ENCODE measurements around the gene LTF.

DNA sequence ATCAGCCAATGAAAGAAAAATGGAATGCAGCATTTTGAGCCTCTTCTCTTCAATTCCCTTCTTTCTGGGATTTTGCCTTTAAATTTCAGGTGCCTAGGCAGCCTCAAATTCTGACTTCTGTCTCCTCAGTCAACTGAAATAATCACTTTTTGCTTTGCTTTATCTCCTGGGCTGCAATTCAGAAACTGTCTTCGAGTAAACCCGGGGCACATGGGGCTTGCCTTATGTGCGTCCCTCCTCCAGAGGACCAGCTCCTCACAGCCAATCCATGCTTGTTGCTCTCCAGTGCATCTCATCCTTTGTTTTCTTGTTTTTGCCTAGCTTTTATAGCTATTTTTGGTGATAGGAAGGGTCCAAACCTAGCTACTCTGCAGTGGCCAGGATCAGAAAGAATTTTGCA lies 41.8 kb upstream of the LTF start:
- no peak for TF ChIP-seq TAF1 (CRISPR knock-in tag; IDR thresholded peaks at IDR 0.05)
- TF ChIP-seq SMAD3 (CRISPR knock-in tag; IDR thresholded peaks at IDR 0.05) = no peak

Data from HepG2 (cell line).